Central memory CD8-positive, alpha-beta T cell (primary cell): Measurements from ENCODE around the gene ERG.

ENCODE experiments used
- ATAC-seq: fragments of 150-1000 bp; cut with Tn5 transposase; replicated peaks from 2 replicates; pipeline ENCODE4 v1.10.0; 2022; ENCODE audit warnings: mild to moderate bottlenecking, moderate FRiP score, moderate number of reproducible peaks; ENCODE audit not compliant: poor library complexity, severe bottlenecking; ENCODE audit errors: extremely low read depth
- DNase-seq, 2 donors: peaks; one replicate each; pipeline ENCODE4 v3.0.0; 2021; ENCODE audit warnings: low spot score in 2 of 2
- H3K27ac Mint-ChIP-seq: one replicate; pipeline ENCODE4 v1.8.0; 2022; ENCODE audit warnings: low read depth, mild to moderate bottlenecking, moderate library complexity, mixed read lengths
- H3K27me3 Mint-ChIP-seq: one replicate; pipeline ENCODE4 v1.8.0; 2022; ENCODE audit warnings: mixed read lengths
- H3K36me3 Mint-ChIP-seq: one replicate; pipeline ENCODE4 v1.8.0; 2022; ENCODE audit warnings: mild to moderate bottlenecking, moderate library complexity, mixed read lengths; ENCODE audit not compliant: insufficient read depth
- H3K4me1 Mint-ChIP-seq: one replicate; pipeline ENCODE4 v1.8.0; 2022; ENCODE audit warnings: mixed read lengths
- H3K4me3 Mint-ChIP-seq: one replicate; pipeline ENCODE4 v1.8.0; 2022; ENCODE audit warnings: mild to moderate bottlenecking, moderate library complexity, mixed read lengths
- H3K9me3 Mint-ChIP-seq: one replicate; pipeline ENCODE4 v1.8.0; 2022; ENCODE audit warnings: mixed read lengths

Gene ERG

GRCh38 chr21:38467374-38467773, 30.9 kb downstream of the ERG start:
- Mint-ChIP-seq H3K36me3 (no peaks in the 10 kb centered on the region), H3K4me3 (no peak overlapping the region), H3K27ac (no peak overlapping the region), H3K9me3 (no peaks in the 10 kb centered on the region), H3K27me3 (peaks cover 26% of the 10 kb centered on the region), H3K4me1 (no peaks in the 10 kb centered on the region)
- no peak for ATAC-seq
- no peak for DNase-seq

- no peak overlapping the region for H3K27ac Mint-ChIP-seq
- no peaks in the 10 kb centered on the region for H3K36me3 Mint-ChIP-seq
- H3K27me3 Mint-ChIP-seq: peaks cover 11% of the 10 kb centered on the region
- no peak for ATAC-seq
- no peak for DNase-seq
- no peaks in the 10 kb centered on the region for H3K9me3 Mint-ChIP-seq
- no peak overlapping the region for H3K4me3 Mint-ChIP-seq
- no peaks in the 10 kb centered on the region for H3K4me1 Mint-ChIP-seq
Measured at GRCh38 chr21:38460171-38460742, 38.0 kb downstream of the ERG start.

- Mint-ChIP-seq H3K27me3 (peaks cover 3% of the 10 kb centered on the region), H3K27ac (no peak overlapping the region), H3K4me1 (no peaks in the 10 kb centered on the region), H3K9me3 (no peaks in the 10 kb centered on the region), H3K36me3 (no peaks in the 10 kb centered on the region), H3K4me3 (no peak overlapping the region)
- ATAC-seq (no peak), DNase-seq (no peak)
Measured at GRCh38 chr21:38459490-38459889, 38.8 kb downstream of the ERG start.

- H3K4me1 Mint-ChIP-seq: no peaks in the 10 kb centered on the region
- ATAC-seq: no peak
- H3K36me3 Mint-ChIP-seq: no peaks in the 10 kb centered on the region
Measured at GRCh38 chr21:38455403-38455802, 42.9 kb downstream of the ERG start.

GRCh38 chr21:38454702-38455101, 43.6 kb downstream of the ERG start:
- Mint-ChIP-seq H3K4me1 (no peaks in the 10 kb centered on the region), H3K27me3 (no peaks in the 10 kb centered on the region), H3K9me3 (no peaks in the 10 kb centered on the region), H3K36me3 (no peaks in the 10 kb centered on the region), H3K27ac (no peak overlapping the region), H3K4me3 (no peak overlapping the region)
- no peak for ATAC-seq
- DNase-seq: no peak

More at GRCh38 chr21:38455403-38455802, 42.9 kb downstream of the ERG start:
- H3K9me3 Mint-ChIP-seq: no peaks in the 10 kb centered on the region
- no peak overlapping the region for H3K27ac Mint-ChIP-seq
- DNase-seq: no peak
- no peaks in the 10 kb centered on the region for H3K27me3 Mint-ChIP-seq
- H3K4me3 Mint-ChIP-seq: no peak overlapping the region

- H3K4me1 Mint-ChIP-seq: no peaks in the 10 kb centered on the region
- no peak for DNase-seq
- ATAC-seq: no peak
- H3K27ac Mint-ChIP-seq: no peak overlapping the region
- H3K27me3 Mint-ChIP-seq: no peaks in the 10 kb centered on the region
- no peak overlapping the region for H3K4me3 Mint-ChIP-seq
- H3K36me3 Mint-ChIP-seq: no peaks in the 10 kb centered on the region
- H3K9me3 Mint-ChIP-seq: no peaks in the 10 kb centered on the region
Measured at GRCh38 chr21:38454161-38454560, 44.1 kb downstream of the ERG start.

GRCh38 chr21:38448671-38449385, 49.4 kb downstream of the ERG start:
- Mint-ChIP-seq H3K9me3 (no peaks in the 10 kb centered on the region), H3K27me3 (no peaks in the 10 kb centered on the region), H3K4me3 (no peak overlapping the region), H3K27ac (no peak overlapping the region), H3K4me1 (no peaks in the 10 kb centered on the region), H3K36me3 (no peaks in the 10 kb centered on the region)
- ATAC-seq (no peak), DNase-seq (no peak)

GRCh38 chr21:38447611-38448010, 50.7 kb downstream of the ERG start:
- Mint-ChIP-seq H3K4me3 (no peak overlapping the region), H3K27me3 (no peaks in the 10 kb centered on the region), H3K36me3 (no peaks in the 10 kb centered on the region), H3K4me1 (no peaks in the 10 kb centered on the region), H3K9me3 (no peaks in the 10 kb centered on the region), H3K27ac (no peak overlapping the region)
- no peak for ATAC-seq
- no peak for DNase-seq

GRCh38 chr21:38444691-38445090, 53.6 kb downstream of the ERG start:
- H3K4me1 Mint-ChIP-seq: no peaks in the 10 kb centered on the region

GRCh38 chr21:38443110-38443509, 55.2 kb downstream of the ERG start:
- no peak for ATAC-seq
- no peaks in the 10 kb centered on the region for H3K4me1 Mint-ChIP-seq
- H3K27ac Mint-ChIP-seq: no peak overlapping the region
- H3K9me3 Mint-ChIP-seq: no peaks in the 10 kb centered on the region
- no peaks in the 10 kb centered on the region for H3K27me3 Mint-ChIP-seq
- H3K36me3 Mint-ChIP-seq: no peaks in the 10 kb centered on the region
- DNase-seq: no peak
- H3K4me3 Mint-ChIP-seq: no peak overlapping the region

More at GRCh38 chr21:38444691-38445090, 53.6 kb downstream of the ERG start:
- DNase-seq (no peak), ATAC-seq (no peak)
- H3K27ac Mint-ChIP-seq: no peak overlapping the region
- no peak overlapping the region for H3K4me3 Mint-ChIP-seq
- H3K36me3 Mint-ChIP-seq: no peaks in the 10 kb centered on the region
- H3K27me3 Mint-ChIP-seq: no peaks in the 10 kb centered on the region
- H3K9me3 Mint-ChIP-seq: no peaks in the 10 kb centered on the region

- Mint-ChIP-seq H3K36me3 (no peaks in the 10 kb centered on the region), H3K4me3 (no peak overlapping the region), H3K9me3 (no peaks in the 10 kb centered on the region), H3K27ac (no peak overlapping the region), H3K27me3 (no peaks in the 10 kb centered on the region), H3K4me1 (no peaks in the 10 kb centered on the region)
- ATAC-seq: no peak
- no peak for DNase-seq
Measured at GRCh38 chr21:38441153-38441552, 57.1 kb downstream of the ERG start.

GRCh38 chr21:38440746-38441145, 57.5 kb downstream of the ERG start:
- no peaks in the 10 kb centered on the region for H3K9me3 Mint-ChIP-seq
- no peaks in the 10 kb centered on the region for H3K4me1 Mint-ChIP-seq
- H3K4me3 Mint-ChIP-seq: no peak overlapping the region
- H3K36me3 Mint-ChIP-seq: no peaks in the 10 kb centered on the region
- ATAC-seq (no peak), DNase-seq (no peak)
- H3K27me3 Mint-ChIP-seq: no peaks in the 10 kb centered on the region
- H3K27ac Mint-ChIP-seq: no peak overlapping the region

GRCh38 chr21:38439957-38440356, 58.3 kb downstream of the ERG start:
- no peak for DNase-seq
- H3K4me1 Mint-ChIP-seq: no peaks in the 10 kb centered on the region
- H3K4me3 Mint-ChIP-seq: no peak overlapping the region
- no peaks in the 10 kb centered on the region for H3K9me3 Mint-ChIP-seq
- no peaks in the 10 kb centered on the region for H3K27me3 Mint-ChIP-seq
- no peak overlapping the region for H3K27ac Mint-ChIP-seq
- no peak for ATAC-seq
- H3K36me3 Mint-ChIP-seq: no peaks in the 10 kb centered on the region
